GM21367 (cell line): Measurements from ENCODE around the gene CARNS1.
"Not testable (repeated sequence)": the region's sequence is repeated elsewhere in the genome, so short reads cannot be mapped to it uniquely, and the experiment has no call there.

Source experiments
- ATAC-seq: cut with Tn5 transposase; IDR thresholded peaks from one replicate; pipeline ENCODE4 v1.9.1; 2021; ENCODE audit not compliant: unreplicated experiment

CARNS1 gene

GRCh38 chr11:67463680-67464410 lies 48.4 kb downstream of the CARNS1 start:
- no peak for ATAC-seq

DNA sequence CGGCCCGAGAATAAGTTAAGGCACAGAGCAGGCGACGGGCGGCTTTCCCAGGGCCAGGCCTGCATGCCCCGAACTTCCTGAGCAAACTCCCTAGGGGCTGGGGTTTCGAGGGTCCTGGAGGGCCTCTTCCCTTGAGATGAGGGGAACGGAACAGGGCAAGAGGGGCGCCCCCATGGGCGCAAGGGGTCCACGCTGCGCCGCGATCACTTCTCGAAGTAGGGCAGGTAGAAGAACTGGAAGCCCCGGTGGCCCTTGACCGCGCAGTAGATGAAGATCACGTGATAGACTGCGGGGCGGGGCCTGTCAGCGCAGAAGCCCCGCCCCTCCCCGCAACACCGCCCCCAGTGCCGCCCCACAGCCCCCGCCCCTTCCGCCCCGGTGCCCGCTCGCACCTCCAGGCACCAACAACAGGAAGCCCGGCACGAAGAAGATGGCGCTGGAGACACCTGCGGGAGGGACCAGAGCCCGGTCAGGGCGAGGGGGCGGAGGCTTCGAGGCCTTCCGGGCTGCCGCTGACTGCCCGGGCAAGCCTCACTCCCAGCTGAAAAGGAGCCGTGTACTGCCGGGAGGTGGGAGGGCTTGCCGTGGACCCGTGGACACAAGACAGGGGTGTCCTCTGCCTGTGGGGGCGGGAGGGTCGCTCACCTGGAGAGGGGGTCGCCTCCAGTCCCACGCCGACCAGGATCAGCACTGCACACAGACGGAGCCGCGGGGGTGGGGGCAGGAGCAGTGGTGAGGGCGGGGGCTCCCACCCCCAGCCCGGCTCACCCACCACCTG lies 49.1 kb downstream of the CARNS1 start:
- peak; percentile 53 for ATAC-seq

GRCh38 chr11:67465189-67465510 lies 49.7 kb downstream of the CARNS1 start:
- no peak for ATAC-seq

DNA sequence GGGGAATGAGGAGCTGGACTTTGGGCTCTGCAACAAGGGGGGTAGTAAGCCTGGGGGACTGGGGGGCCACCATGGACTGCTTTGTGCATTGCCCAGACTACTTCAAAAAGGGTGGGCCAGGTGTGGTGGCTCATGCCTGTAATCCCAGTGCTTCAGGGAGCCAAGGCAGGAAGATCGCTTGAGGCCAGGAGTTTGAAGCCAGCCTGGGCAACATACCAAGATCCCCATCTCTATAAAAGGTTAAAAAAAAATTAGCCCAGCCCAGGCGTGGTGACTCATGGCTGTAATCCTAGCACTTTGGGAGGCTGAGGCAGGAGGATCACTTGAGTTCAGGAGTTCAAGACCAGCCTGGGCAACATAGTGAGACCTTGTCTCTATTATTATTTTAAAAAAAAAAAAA lies 50.1 kb downstream of the CARNS1 start:
- ATAC-seq, result not testable (repeated sequence)

DNA sequence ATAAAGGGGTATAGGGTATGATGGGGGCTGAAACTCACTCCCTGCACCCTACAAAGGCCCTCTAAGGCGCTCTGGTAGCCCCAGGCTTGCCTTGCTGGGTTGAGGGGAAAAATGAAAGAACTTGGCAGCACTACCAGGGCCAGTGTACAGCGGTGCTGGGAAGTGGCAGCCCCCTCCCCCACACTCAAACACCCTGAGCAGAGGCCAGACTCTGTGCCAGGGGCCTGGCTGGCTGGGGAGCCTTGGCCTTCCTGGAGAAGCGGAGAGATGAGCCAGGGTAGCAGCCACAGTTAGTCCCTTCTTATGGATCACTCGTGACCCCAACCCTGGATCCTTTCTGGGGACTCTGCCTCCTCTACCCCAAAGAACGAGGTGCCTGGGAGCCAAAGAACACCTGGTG lies 50.9 kb downstream of the CARNS1 start:
- no peak for ATAC-seq

GRCh38 chr11:67466962-67467771 lies 51.7 kb downstream of the CARNS1 start:
- no peak for ATAC-seq

DNA sequence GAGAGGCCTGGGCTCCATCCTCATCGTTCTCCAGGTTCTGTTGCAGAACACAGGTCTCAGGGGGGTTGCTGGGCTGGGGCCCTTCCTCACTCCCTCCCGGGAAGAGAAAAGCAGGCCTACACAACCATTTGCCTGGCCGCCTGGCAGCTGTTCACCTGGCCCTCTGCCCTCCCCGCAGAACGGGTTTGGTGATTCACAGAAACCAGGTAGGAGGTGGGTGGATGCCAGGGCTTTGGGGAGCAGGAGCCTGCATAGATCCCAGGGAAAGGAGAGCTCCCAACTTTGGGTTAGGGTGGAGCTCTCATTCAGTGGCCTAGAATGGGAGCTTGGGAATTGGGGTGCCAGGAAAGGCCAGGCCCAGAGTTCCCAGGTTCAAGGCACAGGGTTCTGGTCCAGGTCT lies 52.6 kb downstream of the CARNS1 start:
- ATAC-seq, result no peak

GRCh38 chr11:67468456-67468758 lies 52.9 kb downstream of the CARNS1 start:
- ATAC-seq, result no peak

GRCh38 chr11:67468759-67469507 lies 53.5 kb downstream of the CARNS1 start, which contains the start of gene TMEM134:
TMEM134 (minus strand) TSS chr11:67469251; CDS start chr11:67469192, 59 bp downstream.
- ATAC-seq, result peak; percentile 43

GRCh38 chr11:67469508-67469811 lies 54.0 kb downstream of the CARNS1 start:
- ATAC-seq, result no peak

GRCh38 chr11:67470337-67471002 lies 55.0 kb downstream of the CARNS1 start:
- ATAC-seq, result no peak

- ATAC-seq, result no peak
These were observed 57.4 kb downstream of the CARNS1 start for GRCh38 chr11:67472882-67473281.
